H1 (cell line): ENCODE measurements around the gene FOXL1. TPM values are rescaled to one million over a fixed set of nuclear protein-coding genes. Genes with fewer than 3 reads are reported as not detected.

Experiments
- CTCF ChIA-PET: fragments of 300-600 bp; sonication (Branson Sonifier 250); formaldehyde crosslinking; loops from one replicate; lab custom pipeline; 2021; ENCODE audit not compliant: partially characterized antibody; lab: Charles Lee
- POLR2A ChIA-PET: fragments of 300-600 bp; sonication (Branson Sonifier 250); formaldehyde crosslinking; loops from one replicate; lab custom pipeline; 2021; ENCODE audit warnings: inconsistent platforms; ENCODE audit not compliant: partially characterized antibody; lab: Charles Lee
- DNase-seq, 2 experiments: peaks; one replicate each; pipeline versions ENCODE4 v3.0.0 to v3.0.0-alpha.2; 2010 to 2022; ENCODE audit warnings: low spot score in 2 of 2, low read depth in 1 of 2, mixed read lengths in 1 of 2
- FAIRE-seq: peaks from 2 replicates; lab custom pipeline; 2011; peaks lifted over from hg19 to GRCh38; lab: Jason Lieb, UNC
- H2AFZ ChIP-seq: 2 replicates; pipeline ENCODE4 v1.8.1; 2012; ENCODE audit warnings: low read length, inconsistent platforms
- H2AK5ac ChIP-seq: 2 replicates; pipeline ENCODE4 v1.6.1; 2013; ENCODE audit warnings: low read depth, low read length
- H2BK120ac ChIP-seq: replicated peaks from 2 replicates; pipeline ENCODE3; 2013; ENCODE audit warnings: low read depth, low read length, inconsistent platforms
- H2BK12ac ChIP-seq: 2 replicates; pipeline ENCODE4 v1.6.1; 2013; ENCODE audit warnings: low read depth, low read length
- H2BK15ac ChIP-seq: 2 replicates; pipeline ENCODE4 v1.6.1; 2013; ENCODE audit warnings: low read length
- H2BK20ac ChIP-seq: 2 replicates; pipeline ENCODE4 v1.6.1; 2013; ENCODE audit warnings: low read length
- H2BK5ac ChIP-seq: 2 replicates; pipeline ENCODE4 v1.6.1; 2013; ENCODE audit warnings: low read depth, low read length
- H3K14ac ChIP-seq: 2 replicates; pipeline ENCODE4 v1.6.1; 2013; ENCODE audit warnings: inconsistent platforms; ENCODE audit not compliant: insufficient read length
- H3K18ac ChIP-seq: 2 replicates; pipeline ENCODE4 v1.6.1; 2013; ENCODE audit warnings: low read length; ENCODE audit errors: extremely low read depth
- H3K23ac ChIP-seq: 2 replicates; pipeline ENCODE4 v1.6.1; 2013; ENCODE audit warnings: inconsistent platforms; ENCODE audit not compliant: insufficient read length
- H3K23me2 ChIP-seq: 2 replicates; pipeline ENCODE4 v1.6.1; 2013; ENCODE audit warnings: low read depth, low read length
- H3K27ac ChIP-seq: 2 replicates; pipeline ENCODE4 v1.6.1; 2011; ENCODE audit warnings: low read depth, low read length, inconsistent platforms
- H3K27me3 ChIP-seq, 4 experiments: replicated peaks in 1 of 4; 1 replicate in 1 of 4; 2 replicates in 3 of 4; pipeline versions ENCODE4 v1.6.1 to v1.8.1; 2011 to 2013; ENCODE audit warnings: low read length in 3 of 4, mild to moderate bottlenecking in 3 of 4, inconsistent platforms in 2 of 4, mixed read lengths in 2 of 4, moderate library complexity in 1 of 4; ENCODE audit not compliant: control insufficient read depth in 3 of 4, insufficient read depth in 3 of 4; ENCODE audit errors: extremely low read depth in 1 of 4
- H3K36me3 ChIP-seq, 4 experiments: 2 replicates each; pipeline versions ENCODE4 v1.6.1 to v1.8.1; 2011 to 2013; ENCODE audit warnings: mild to moderate bottlenecking in 4 of 4, low read length in 3 of 4, moderate library complexity in 2 of 4, control low read depth in 1 of 4, inconsistent platforms in 1 of 4; ENCODE audit not compliant: insufficient read depth in 4 of 4, control insufficient read depth in 2 of 4
- H3K4ac ChIP-seq: replicated peaks from 2 replicates; pipeline ENCODE3; 2013; ENCODE audit warnings: low read length, low read depth, mixed read lengths, inconsistent platforms; ENCODE audit not compliant: insufficient read length
- H3K4me1 ChIP-seq, 4 experiments: replicated peaks in 1 of 4; 1 replicate in 1 of 4; 2 replicates in 3 of 4; pipeline versions ENCODE4 v1.6.1 to v1.8.1; 2011 to 2013; ENCODE audit warnings: low read length in 3 of 4, inconsistent platforms in 2 of 4, mixed read lengths in 1 of 4; ENCODE audit not compliant: insufficient read depth in 4 of 4, control insufficient read depth in 3 of 4
- H3K4me2 ChIP-seq, 2 experiments: 2 replicates each; pipeline versions ENCODE4 v1.6.1 to v1.8.1; 2011 to 2013; ENCODE audit warnings: low read depth in 2 of 2, low read length in 2 of 2, control low read depth in 1 of 2, inconsistent platforms in 1 of 2, mild to moderate bottlenecking in 1 of 2; ENCODE audit not compliant: insufficient read depth in 1 of 2
- H3K4me3 ChIP-seq, 4 experiments: fragments of 200-600, 300-600 bp in 1 of 4; sonication (generic), shearing (Covaris generic), sonication (Bioruptor Twin) in 1 of 4; 2 replicates each; pipeline versions ENCODE4 v1.5.1 to v1.8.1; 2011 to 2016; ENCODE audit warnings: low read length in 4 of 4, low read depth in 3 of 4, control low read depth in 2 of 4, inconsistent platforms in 2 of 4, mild to moderate bottlenecking in 2 of 4, mixed read lengths in 1 of 4, moderate library complexity in 1 of 4; ENCODE audit not compliant: insufficient read depth in 2 of 4; ENCODE audit errors: extremely low read depth in 1 of 4
- H3K56ac ChIP-seq: replicated peaks from 2 replicates; pipeline ENCODE3; 2013; ENCODE audit warnings: low read depth, mild to moderate bottlenecking, mixed read lengths, low read length, inconsistent platforms; ENCODE audit not compliant: insufficient read length
- H3K79me1 ChIP-seq: 2 replicates; pipeline ENCODE4 v1.6.1; 2013; ENCODE audit warnings: low read depth, low read length, control low read depth
- H3K79me2 ChIP-seq, 2 experiments: 2 replicates each; pipeline versions ENCODE4 v1.6.1 to v1.8.1; 2012 to 2013; ENCODE audit warnings: low read length in 2 of 2, mild to moderate bottlenecking in 2 of 2, inconsistent platforms in 1 of 2; ENCODE audit not compliant: insufficient read depth in 2 of 2, control insufficient read depth in 1 of 2
- H3K9ac ChIP-seq, 4 experiments: replicated peaks in 1 of 4; 1 replicate in 1 of 4; 2 replicates in 3 of 4; pipeline versions ENCODE4 v1.6.1 to v1.8.1; 2011 to 2013; ENCODE audit warnings: low read depth in 3 of 4, low read length in 3 of 4, control low read depth in 2 of 4, mild to moderate bottlenecking in 2 of 4, moderate library complexity in 2 of 4, inconsistent platforms in 1 of 4; ENCODE audit errors: extremely low read depth in 1 of 4
- H3K9me3 ChIP-seq, 2 experiments: 2 replicates each; pipeline versions ENCODE4 v1.6.1 to v1.8.1; 2012 to 2013; ENCODE audit warnings: mild to moderate bottlenecking in 2 of 2, moderate library complexity in 2 of 2, control low read depth in 1 of 2, inconsistent platforms in 1 of 2, low read depth in 1 of 2, low read length in 1 of 2, mixed read lengths in 1 of 2; ENCODE audit not compliant: insufficient read depth in 2 of 2
- H4K20me1 ChIP-seq, 2 experiments: replicated peaks in 1 of 2; 2 replicates each; pipeline versions ENCODE3 to v1.8.1; 2011 to 2013; ENCODE audit warnings: inconsistent platforms in 2 of 2, low read length in 2 of 2, mild to moderate bottlenecking in 1 of 2; ENCODE audit not compliant: insufficient read depth in 2 of 2, control insufficient read depth in 1 of 2
- H4K5ac ChIP-seq: 2 replicates; pipeline ENCODE4 v1.6.1; 2013; ENCODE audit warnings: low read length, low read depth, mixed read lengths, inconsistent platforms; ENCODE audit not compliant: insufficient read length
- H4K8ac ChIP-seq: 2 replicates; pipeline ENCODE4 v1.8.0; 2013; ENCODE audit warnings: mild to moderate bottlenecking, moderate library complexity, low read length, inconsistent platforms; ENCODE audit not compliant: insufficient read depth; ENCODE audit errors: extremely low read depth
- H4K91ac ChIP-seq: replicated peaks from 2 replicates; pipeline ENCODE3; 2013; ENCODE audit warnings: low read length, mixed read lengths, inconsistent platforms; ENCODE audit not compliant: insufficient read length
- CHD1 ChIP-seq: IDR thresholded peaks from 2 replicates; pipeline ENCODE4 v1.6.1; 2012; ENCODE audit warnings: low read depth, low read length, improper control_type of control experiment
- CHD2 ChIP-seq: IDR thresholded peaks from 2 replicates; pipeline ENCODE4 v1.6.1; 2012; ENCODE audit warnings: low read length, improper control_type of control experiment
- CTCF ChIP-seq, 3 experiments: IDR thresholded peaks; 1 replicate in 2 of 3; 2 replicates in 1 of 3; pipeline versions ENCODE4 v1.5.1 to v1.6.1; 2011; ENCODE audit warnings: low read length in 3 of 3, mild to moderate bottlenecking in 3 of 3, inconsistent platforms in 2 of 3, low read depth in 1 of 3, moderate library complexity in 1 of 3; ENCODE audit not compliant: insufficient read depth in 1 of 3; ENCODE audit errors: control extremely low read depth in 1 of 3
- E2F6 ChIP-seq: IDR thresholded peaks from 2 replicates; pipeline ENCODE4 v1.6.1; 2012; ENCODE audit warnings: inconsistent platforms
- EZH2 ChIP-seq: fragments of 200-600 bp; sonication (generic); IDR thresholded peaks from 2 replicates; pipeline ENCODE4 v1.7.1; 2012; ENCODE audit warnings: low read depth, mild to moderate bottlenecking, moderate library complexity, low read length, inconsistent platforms; ENCODE audit not compliant: severe bottlenecking
- RAD21 ChIP-seq, 2 experiments: IDR thresholded peaks in 1 of 2; conservative IDR thresholded peaks in 1 of 2; 2 replicates each; pipeline ENCODE4 v1.6.1; 2011; ENCODE audit warnings: low read depth in 2 of 2, low read length in 2 of 2, improper control_type of control experiment in 1 of 2, inconsistent platforms in 1 of 2, mild to moderate bottlenecking in 1 of 2, moderate library complexity in 1 of 2
- RXRA ChIP-seq: IDR thresholded peaks from 2 replicates; pipeline ENCODE4 v1.6.1; 2011; ENCODE audit warnings: low read depth, mild to moderate bottlenecking, low read length, moderate library complexity; ENCODE audit not compliant: insufficient read depth
- SP2 ChIP-seq: IDR thresholded peaks from 2 replicates; pipeline ENCODE4 v1.6.1; 2012; ENCODE audit warnings: mild to moderate bottlenecking, low read length, inconsistent platforms
- TAF7 ChIP-seq: optimal IDR thresholded peaks from 2 replicates; pipeline ENCODE3; 2011; ENCODE audit warnings: low read depth, mild to moderate bottlenecking, inconsistent platforms, low read length, moderate library complexity, borderline replicate concordance
- WGBS, 2 experiments: shearing (Covaris generic) in 1 of 2; methylation state at CpG; one replicate each; pipeline versions ENCODE4 v1.1.6 to v1.1.7; 2013 to 2015; ENCODE audit warnings: low lambda C conversion rate in 2 of 2, mixed read lengths in 2 of 2, inconsistent platforms in 1 of 2, low coverage in 1 of 2, missing lambda C conversion rate in 1 of 2; ENCODE audit not compliant: insufficient replicate concordance in 2 of 2, insufficient coverage in 1 of 2, insufficient read length in 1 of 2; ENCODE audit errors: extremely low coverage in 1 of 2, missing lambda C conversion rate in 1 of 2; 5-methylcytosine and 5-hydroxymethylcytosine counted together
- polyA plus RNA-seq, 7 experiments: library from polyadenylated mRNA; depleted of rRNA in 3 of 7; stranded (reverse) in 5 of 7; unstranded in 2 of 7; fragments of >200 nt in 5 of 7; fragments of 200-250 nt in 2 of 7; gene quantifications; 1 replicate in 5 of 7; 2 replicates in 1 of 7; 4 replicates in 1 of 7; pipeline versions ENCODE4 v1.2.1 to v1.2.3, GENCODE V29; 2011 to 2013; ENCODE audit warnings: missing spikeins in 2 of 7, mixed read lengths in 2 of 7
- total RNA-seq: library from RNA; stranded (reverse); fragmentation: NEBNext Ultra II Directional; extraction: Animal tissue kit (Norgen Biotek cat#: 25700); gene quantifications from 2 replicates; pipeline ENCODE4 v1.2.1, GENCODE V29; 2021

Gene FOXL1
- total and polyA plus RNA-seq, 2 of the 8 experiments (the other 6 are each of a cell fraction or from before 2014, with no cell fraction given) = 0.03 TPM; not detected in 1

- Histone ChIP-seq H3K27me3 (no peaks in the 10 kb centered on the region), H3K4me3 (no peak overlapping the region), H3K79me2 (no peaks in the 10 kb centered on the region), H3K36me3 (no peaks in the 10 kb centered on the region), H2BK15ac (no peak overlapping the region), H2AK5ac (no peak overlapping the region), H2BK5ac (no peak overlapping the region), H3K18ac (no peak overlapping the region), H3K23me2 (no peaks in the 10 kb centered on the region), H4K91ac (no peak overlapping the region), H2AFZ (no peak overlapping the region), H3K14ac (no peak overlapping the region), H3K23ac (no peak overlapping the region), H3K9ac (no peak overlapping the region), H3K56ac (no peak overlapping the region), H2BK20ac (no peak overlapping the region), H2BK12ac (no peak overlapping the region), H2BK120ac (no peak overlapping the region), H4K20me1 (no peaks in the 10 kb centered on the region), H3K4me1 (no peaks in the 10 kb centered on the region), H3K79me1 (no peaks in the 10 kb centered on the region), H3K4ac (no peak overlapping the region), H3K9me3 (no peaks in the 10 kb centered on the region), H4K8ac (no peak overlapping the region), H3K4me2 (no peak overlapping the region), H3K27ac (no peak overlapping the region), H4K5ac (no peak overlapping the region)
- 85% methylated on average over 2 of the region's 2 CpGs; no CpG with 5 or more reads in 1 of the 2 experiments for WGBS, 2 experiments
- ChIA-PET POLR2A (interaction anchor here (1.1 kb wide), 1 partner anchor 32 kb away, joined by 3 read pairs; no protein-coding TSS in a partner anchor), CTCF (interaction anchor here (1.1 kb wide), 1 partner anchor 90 kb away, joined by 3 read pairs; no protein-coding TSS in a partner anchor)
- TF ChIP-seq SP2 = no peak
- no peak for TF ChIP-seq E2F6
- no peak for TF ChIP-seq RXRA
- no peak; a peak in 1 of 4 replicates for TF ChIP-seq RAD21 (IDR thresholded peaks at IDR 0.05 in 1 of 2, conservative IDR thresholded peaks at IDR 0.05 in 1 of 2; ENCODE audit: low read depth in 2 of 2, low read length in 2 of 2)
- no peak for TF ChIP-seq TAF7
- TF ChIP-seq CTCF (IDR thresholded peaks at IDR 0.05; ENCODE audit: control extremely low read depth in 1 of 3, insufficient read depth in 1 of 3, low read depth in 1 of 3, low read length in 3 of 3) = peak in 1 of 3 experiments; percentile 8; a peak in 1 of 4 replicates
- TF ChIP-seq CHD1 = no peak
- TF ChIP-seq CHD2 = no peak
- no peak for TF ChIP-seq EZH2
- DNase-seq = no peak
- FAIRE-seq = no peak
These were observed 30.0 kb downstream of the FOXL1 start for GRCh38 chr16:86608301-86608747.
